Measurements from ENCODE around the gene HOXC12.
A peak's percentile ranks its signal among the peaks of the same experiment; 100 is the strongest.

Gene HOXC12

GRCh38 chr12:53954694-53955035, at the start of gene HOXC12:
Gene HOXC12 (plus strand): TSS chr12:53954903. CDS start chr12:53954930, 27 bp downstream.
- DNase-seq (ENCODE audit: low read depth in 2 of 2), result no peak

GRCh38 chr12:53907103-53907502, 47.6 kb upstream of the HOXC12 start:
- DNase-seq (ENCODE audit: low read depth in 2 of 2), result no peak

- DNase-seq (ENCODE audit: low read depth in 2 of 2), result no peak
Observed at GRCh38 chr12:53916788-53917655, 37.7 kb upstream of the HOXC12 start.

- DNase-seq (ENCODE audit: low read depth in 2 of 2), result no peak
Observed at GRCh38 chr12:53924521-53925405, 29.9 kb upstream of the HOXC12 start.

- no peak for DNase-seq (ENCODE audit: low read depth in 2 of 2)
Observed at GRCh38 chr12:53927220-53928029, 27.3 kb upstream of the HOXC12 start.

GRCh38 chr12:53928054-53928835, 26.5 kb upstream of the HOXC12 start:
- no peak for DNase-seq (ENCODE audit: low read depth in 2 of 2)

- no peak for DNase-seq (ENCODE audit: low read depth in 2 of 2)
Observed at GRCh38 chr12:53929527-53929926, 25.2 kb upstream of the HOXC12 start.

GRCh38 chr12:53930591-53931255, 24.0 kb upstream of the HOXC12 start:
- no peak for DNase-seq (ENCODE audit: low read depth in 2 of 2)

- no peak for DNase-seq (ENCODE audit: low read depth in 2 of 2)
Observed at GRCh38 chr12:53931844-53932581, 22.7 kb upstream of the HOXC12 start.

GRCh38 chr12:53932915-53933314, 21.8 kb upstream of the HOXC12 start:
- DNase-seq (ENCODE audit: low read depth in 2 of 2), result no peak

GRCh38 chr12:53935383-53936341, 19.0 kb upstream of the HOXC12 start:
- no peak for DNase-seq (ENCODE audit: low read depth in 2 of 2)

- no peak for DNase-seq (ENCODE audit: low read depth in 2 of 2)
Observed at GRCh38 chr12:53937099-53937498, 17.6 kb upstream of the HOXC12 start.

- DNase-seq (ENCODE audit: low read depth in 2 of 2), result no peak
Observed at GRCh38 chr12:53937596-53938325, 16.9 kb upstream of the HOXC12 start.

GRCh38 chr12:53938326-53939140, 16.2 kb upstream of the HOXC12 start, which contains the start of gene HOXC13:
Gene HOXC13 (plus strand): TSS chr12:53938831. CDS start chr12:53938907, 76 bp downstream.
- peak in 1 of 2 donors; percentile 22 for DNase-seq (ENCODE audit: low read depth in 2 of 2)

- no peak for DNase-seq (ENCODE audit: low read depth in 2 of 2)
Observed at GRCh38 chr12:53939141-53940108, 15.3 kb upstream of the HOXC12 start.

Measured in stimulated activated CD4-positive, alpha-beta T cell treated with anti-CD3 and anti-CD28 coated beads, Interleukin-1b, Interleukin-23, amount 100 ng/mL, for 1 hour (primary cell).